GM18861 (cell line): Measurements from ENCODE around the gene SH2D7.

Experiments
- ATAC-seq: cut with Tn5 transposase; IDR thresholded peaks from one replicate; pipeline ENCODE4 v1.9.1; 2021; ENCODE audit not compliant: unreplicated experiment

SH2D7 gene

DNA sequence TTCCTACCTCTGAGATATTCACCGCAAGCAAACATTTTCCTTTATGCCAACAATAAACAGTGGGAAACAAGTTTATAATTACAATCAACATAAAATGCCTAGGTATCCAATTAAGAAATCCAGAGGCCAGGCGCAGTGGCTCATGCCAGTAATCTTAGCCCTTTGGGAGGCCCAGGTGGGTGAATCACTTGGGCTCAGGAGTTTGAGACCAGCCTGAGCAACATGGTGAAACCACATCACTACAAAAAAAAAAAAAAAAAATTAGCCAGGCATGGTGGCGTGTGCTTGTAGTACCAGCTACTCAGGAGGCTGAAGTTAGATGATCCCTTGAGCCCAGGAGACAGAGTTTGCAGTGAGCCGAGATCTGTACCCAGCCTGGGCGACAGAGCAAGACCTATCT is 32.1 kb upstream of the SH2D7 start:
- ATAC-seq = no peak

DNA sequence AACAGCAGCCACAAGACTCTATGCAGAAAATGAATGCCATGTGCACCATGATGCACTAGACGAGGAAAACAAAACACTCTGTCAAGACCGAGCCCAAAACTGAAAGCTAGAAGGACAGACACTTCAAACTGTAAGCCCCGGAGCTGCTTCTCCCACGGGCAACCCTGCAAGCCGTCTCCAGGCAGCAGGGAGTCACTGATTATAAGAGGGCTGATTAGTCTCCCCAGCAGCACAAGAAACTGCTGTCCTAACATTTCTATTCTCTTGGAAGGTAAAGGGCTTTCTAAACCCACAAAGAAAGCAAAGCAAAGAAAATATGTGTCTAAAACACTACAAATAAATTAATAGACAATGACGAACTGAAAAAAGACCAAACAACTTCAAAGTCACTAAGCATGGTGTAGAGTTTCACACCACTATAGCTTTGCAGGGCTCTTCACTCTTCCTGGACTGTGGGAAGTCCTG is 30.4 kb upstream of the SH2D7 start:
- ATAC-seq = no peak

DNA sequence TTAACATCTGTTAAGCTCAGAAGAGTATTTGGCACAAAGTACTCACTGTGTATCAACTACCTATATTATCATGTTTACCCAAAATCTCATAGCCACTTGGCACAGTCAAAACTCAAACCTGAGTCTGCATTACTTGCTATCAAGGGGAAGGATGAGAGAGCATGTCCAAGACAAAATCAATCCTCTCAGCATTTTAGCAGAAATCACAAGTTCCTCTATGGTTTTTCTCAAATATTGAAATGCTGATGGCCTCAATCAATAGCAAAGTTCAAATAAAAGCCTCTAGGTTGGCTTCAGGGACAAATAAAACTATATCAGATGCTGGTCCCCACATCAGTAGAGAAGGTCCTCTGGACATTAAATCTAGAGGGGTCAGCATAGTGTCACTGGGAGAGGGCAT is 29.1 kb upstream of the SH2D7 start:
- ATAC-seq = no peak

DNA sequence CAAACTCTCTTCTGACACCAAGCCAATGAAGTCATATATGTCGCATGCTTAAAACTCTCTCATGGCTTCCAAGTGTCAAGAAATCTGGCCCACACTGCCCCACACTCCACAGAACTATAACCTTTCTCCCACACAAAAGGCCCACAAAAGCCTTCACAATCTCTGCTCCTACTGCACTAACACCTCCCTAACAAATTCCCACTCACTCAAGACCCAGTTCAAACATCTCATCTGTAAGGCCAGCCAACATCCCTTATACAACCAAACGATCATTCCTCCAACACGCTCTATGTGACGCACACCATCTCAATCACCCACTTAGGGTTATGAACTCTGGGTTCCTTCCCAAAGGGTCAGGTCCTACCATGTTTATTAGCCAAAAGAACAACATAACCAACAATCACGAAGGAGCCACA is 28.4 kb upstream of the SH2D7 start:
- ATAC-seq = no peak

DNA sequence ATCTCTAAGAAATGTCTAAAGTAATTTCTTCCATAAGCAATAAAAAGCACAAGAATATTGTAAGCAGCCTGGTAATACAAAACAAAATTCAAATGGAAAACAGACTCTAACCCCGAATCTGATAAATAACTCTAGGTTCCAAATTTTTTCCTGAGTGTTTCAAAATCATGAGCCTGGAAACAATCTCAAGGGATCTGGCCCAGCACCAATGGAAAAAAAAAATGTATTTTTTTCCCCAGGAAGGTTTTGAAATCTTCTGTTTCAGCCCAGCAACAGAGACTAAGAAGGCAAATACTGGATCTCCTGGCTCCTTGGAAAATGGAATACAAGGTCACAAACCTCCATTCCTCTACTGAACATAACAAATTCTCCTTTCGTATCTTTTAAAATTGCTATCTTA is 27.8 kb upstream of the SH2D7 start:
- no peak for ATAC-seq

DNA sequence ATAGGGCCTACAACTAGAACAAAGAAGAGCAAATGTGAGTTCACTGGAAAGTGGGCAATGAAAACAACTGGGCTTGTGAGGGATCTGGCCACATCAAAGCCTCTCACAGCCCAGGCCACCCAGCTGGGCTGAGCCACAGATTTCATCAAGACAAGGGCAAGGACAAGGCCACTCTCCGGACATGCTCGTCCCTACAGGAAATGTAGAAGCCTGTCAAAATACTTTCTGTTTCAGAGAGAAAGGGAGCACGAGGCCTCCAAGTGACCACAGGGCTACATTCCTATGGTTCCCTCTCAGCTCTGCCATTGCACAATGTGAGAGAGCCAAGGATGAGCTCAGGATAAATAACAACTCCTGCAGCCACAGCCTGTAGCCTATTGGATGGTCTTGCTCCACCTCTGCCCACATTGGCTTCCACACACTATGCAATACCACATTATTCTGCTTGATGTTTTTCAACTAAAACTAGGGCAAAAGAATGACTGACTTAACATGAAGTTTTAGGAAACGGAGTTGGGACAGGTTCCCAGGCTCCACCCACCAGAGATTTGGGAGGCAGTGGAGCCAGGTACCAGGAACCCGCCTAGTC is 27.0 kb upstream of the SH2D7 start:
- ATAC-seq = no peak

DNA sequence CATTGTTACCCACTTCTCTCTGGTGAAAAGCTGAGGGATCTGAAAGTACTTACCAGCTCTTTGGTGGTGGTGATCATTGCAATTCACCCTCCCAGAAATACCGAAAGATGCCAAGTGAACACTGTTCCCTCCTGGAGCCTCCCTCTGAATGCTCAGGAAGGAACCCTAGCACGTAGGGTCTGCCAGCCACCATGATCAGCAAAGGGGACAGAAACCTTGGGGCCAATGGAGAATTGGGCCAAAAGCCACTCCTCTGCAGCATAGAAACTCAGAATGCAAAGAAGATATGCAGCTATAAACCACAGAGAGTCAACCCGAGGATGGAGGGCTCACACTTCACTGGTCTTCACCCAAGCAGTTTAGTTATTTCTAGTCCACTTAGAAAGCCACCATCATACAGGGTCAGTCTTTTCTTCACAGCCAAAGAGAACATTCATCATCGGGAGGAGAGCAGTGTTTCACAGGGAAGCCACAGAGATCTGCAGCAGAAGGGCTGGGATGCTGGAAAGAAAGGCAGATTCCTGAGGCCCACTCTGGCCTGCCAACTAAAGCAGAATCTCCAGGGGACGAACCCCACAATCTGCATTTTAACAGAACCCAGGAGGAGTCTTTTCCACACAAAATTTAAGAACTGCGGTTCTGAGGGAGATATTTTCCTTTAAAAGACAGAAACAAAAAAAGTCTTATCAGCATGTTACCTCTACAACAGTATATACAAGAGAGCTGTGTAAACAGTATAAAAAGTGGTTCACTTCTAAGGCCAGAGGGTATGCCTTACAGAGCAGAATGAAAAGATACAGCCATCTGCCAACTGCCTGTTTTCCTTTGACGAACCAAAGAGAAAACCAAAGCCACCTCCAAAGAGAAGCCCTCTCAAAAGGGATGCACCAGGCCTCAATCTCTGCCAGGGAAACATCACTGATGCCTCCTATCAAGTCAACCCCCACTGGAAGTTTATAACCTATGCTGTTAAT is 26.1 kb upstream of the SH2D7 start:
- peak; percentile 46 for ATAC-seq

DNA sequence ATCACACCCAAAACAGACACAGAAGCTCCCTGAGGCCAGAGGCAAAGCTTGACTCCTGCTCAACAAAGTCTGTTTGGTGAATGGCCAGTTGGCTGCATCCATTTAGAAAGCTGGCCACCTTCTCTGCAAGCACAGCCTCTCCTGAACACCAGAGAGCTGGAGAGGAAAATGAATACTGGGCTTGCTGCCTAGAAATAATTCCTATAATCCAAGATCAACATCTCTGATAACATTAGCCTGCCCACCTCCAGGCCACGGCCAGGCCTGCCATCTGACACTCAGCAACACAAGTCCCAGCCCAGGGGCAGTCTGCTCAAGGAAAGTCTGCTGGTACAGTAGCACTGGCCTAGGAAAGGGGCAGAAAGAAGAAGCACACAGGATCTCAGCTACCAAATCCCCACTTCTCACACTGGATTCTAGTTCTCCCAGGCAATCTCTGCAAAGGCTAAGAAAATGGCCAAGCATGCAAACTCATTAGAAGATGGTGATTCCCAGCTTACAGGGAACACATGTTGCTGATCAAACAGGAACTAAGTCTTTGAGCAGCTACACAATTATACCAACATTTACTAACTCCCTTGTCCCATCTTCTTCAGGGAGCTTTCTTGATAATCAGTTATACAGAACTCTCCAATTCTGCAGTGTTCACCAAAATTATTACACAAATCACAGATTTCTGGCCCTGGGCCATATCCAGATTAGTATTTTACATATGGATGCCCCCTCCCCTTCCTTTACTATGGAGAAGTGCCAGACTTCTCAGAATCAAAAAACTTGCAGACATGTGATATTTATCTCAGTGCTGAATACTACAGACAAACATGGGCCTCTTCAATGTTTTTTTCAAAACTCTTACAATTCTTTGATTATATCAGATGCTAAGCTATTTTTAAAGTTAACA is 24.8 kb upstream of the SH2D7 start:
- ATAC-seq = no peak

DNA sequence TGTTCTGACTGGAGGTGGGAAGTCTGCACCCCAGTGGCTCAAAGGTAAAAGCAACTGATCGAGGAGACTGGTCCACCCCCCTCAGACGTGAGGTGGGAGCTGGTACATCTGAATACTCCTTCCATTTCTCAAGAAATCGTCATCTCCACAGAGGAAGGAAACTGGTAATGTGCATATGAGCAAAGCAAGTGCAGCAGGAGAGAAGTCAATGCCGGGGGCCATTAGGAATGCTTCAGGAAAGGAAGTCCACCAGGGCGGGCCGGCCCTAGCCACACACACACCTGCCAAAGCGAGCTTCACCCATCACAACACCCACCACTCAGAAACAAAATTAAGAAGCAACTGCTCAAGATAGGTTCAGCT is 23.3 kb upstream of the SH2D7 start:
- ATAC-seq = no peak

DNA sequence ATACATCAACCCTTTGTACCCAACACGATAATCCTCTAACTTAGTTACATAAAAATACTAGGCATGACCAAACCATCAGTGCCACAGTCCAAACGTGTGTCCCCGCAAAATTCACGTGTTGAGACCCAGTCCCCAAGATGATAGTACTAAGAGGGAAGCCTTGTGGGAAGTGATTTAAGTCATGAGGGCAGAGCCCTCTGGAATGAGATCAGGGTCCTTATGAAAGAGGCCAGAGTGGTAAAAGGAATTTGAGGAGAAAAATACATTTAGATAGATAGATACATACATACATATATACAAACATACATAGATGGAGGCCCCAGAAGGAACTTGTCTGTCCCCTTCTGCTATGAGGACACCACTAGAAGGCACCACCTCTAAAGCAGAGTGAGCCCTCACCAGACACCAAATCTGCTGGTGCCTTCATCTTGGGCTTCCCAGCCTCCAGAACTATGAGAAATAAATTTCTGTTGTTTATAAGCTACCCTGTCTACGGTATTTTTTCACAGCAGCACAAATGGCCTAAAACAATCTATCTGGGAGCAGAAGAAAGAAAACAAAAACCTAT is 22.8 kb upstream of the SH2D7 start:
- no peak for ATAC-seq

DNA sequence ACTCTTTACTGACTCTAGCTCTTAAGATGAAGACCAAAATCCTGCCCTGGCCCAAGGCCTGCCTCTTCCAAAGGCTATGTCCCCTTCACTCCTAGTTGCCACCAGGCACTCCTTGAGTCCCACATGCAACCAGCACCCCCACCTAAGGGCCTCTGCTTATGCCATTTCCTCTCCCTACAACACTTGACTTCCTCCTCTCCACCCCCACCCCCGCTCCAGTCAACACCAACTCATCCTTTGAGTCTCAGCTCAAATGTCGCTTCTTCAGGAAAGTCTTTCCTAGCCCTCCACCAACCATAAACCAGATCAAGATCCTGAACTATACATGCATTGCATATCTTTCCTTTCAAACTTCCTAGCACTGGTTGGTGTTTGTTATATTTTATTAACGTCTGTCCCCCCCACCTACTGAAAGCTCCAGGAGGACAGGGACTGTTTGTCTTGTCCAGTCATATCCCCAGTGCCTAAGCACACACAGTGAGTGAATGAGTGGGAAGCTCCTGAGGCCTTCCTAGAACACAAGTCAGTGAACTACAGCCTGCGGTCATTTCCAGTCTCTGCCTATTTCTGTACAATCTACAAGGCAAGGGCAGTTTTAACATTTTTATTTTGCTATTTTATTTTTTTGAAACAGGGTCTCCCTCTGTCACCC is 22.2 kb upstream of the SH2D7 start:
- ATAC-seq = no peak

DNA sequence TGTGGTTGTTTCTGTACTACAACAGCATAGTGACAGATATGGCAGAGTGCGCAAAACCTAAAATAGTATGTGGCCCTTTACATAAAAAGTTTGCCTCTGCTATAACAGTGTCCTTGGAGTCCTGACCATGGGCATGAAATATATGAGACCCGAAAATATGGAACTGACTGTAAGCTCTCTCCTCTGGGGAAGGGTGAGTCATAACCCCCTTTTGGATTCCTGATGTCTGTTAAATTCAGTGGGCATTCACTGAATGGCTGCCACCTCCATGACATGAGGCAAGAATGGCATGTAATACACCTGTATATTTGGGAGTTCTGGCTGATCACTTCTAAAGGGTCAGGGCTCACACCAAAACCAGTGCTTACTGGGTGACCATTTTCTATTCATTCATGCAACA is 21.0 kb upstream of the SH2D7 start:
- no peak for ATAC-seq

DNA sequence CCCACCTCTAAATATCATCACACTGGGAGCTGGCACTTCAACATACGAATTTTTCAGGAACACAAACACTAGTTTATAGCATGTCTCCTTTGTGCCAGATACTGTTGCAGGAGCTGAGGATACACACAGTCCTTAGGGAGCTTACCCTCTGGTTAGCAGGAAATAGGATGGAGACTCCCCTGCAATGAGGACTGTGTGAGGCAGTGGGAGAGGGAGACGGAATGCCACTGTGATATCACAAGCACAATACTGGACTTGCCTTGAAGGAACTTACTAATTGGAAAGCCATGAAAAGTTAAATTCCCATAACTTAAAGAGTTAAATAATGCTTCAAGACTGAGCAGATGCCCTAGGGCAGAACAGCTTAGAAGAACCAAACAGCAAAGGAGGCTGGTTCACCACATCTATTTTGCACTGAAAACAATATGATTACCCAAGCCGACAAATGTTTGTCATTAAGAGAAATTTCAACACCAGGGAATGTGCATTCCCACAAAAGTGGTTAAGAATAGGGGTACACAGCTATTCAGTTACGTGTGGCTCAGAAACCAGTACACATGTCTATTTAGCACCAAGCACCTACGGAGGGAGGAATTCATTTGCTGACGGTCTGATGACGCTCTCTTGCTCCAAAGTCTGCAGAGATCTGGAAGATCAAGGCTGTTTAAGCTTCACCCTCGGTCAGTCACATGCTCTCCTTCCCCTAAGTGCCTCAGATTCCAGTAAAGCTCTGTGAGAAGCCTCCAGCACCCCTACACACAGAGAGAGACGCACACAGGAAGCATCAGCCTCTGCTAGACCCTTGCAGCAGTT is 20.1 kb upstream of the SH2D7 start:
- ATAC-seq = no peak

DNA sequence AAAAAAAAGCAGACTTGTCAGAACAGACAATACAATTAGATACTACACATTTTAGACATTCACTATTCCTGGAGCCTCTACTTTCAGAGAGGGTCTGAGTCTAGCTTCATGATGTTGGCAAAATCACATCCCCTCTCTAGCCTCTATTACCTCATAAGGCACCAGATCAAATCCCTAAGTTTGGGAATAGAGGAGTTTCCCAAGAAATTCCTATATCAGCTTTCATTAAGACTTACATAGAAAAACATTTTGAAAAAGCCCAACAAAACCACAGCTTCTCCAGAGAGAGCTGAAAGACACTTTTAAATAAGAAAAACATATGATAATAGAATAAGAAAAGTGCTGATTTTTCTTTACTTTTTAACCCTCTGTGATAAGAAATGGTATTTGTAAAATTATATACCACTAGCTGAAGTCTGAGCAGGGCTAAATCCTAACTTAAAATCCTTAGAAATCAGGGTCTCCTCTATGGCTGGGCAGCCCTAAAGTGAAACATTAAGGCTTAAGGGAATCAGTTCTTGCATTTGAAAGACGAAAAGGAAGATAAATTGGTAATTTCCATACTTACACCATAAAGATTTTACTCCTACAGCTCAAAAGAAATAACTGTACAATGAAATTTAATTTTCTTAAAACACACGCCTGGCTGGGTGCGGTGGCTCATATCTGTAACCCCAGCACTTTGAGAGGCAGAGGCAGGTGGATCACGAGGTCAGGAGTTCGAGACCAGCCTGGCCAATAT is 19.1 kb upstream of the SH2D7 start:
- ATAC-seq = no peak

DNA sequence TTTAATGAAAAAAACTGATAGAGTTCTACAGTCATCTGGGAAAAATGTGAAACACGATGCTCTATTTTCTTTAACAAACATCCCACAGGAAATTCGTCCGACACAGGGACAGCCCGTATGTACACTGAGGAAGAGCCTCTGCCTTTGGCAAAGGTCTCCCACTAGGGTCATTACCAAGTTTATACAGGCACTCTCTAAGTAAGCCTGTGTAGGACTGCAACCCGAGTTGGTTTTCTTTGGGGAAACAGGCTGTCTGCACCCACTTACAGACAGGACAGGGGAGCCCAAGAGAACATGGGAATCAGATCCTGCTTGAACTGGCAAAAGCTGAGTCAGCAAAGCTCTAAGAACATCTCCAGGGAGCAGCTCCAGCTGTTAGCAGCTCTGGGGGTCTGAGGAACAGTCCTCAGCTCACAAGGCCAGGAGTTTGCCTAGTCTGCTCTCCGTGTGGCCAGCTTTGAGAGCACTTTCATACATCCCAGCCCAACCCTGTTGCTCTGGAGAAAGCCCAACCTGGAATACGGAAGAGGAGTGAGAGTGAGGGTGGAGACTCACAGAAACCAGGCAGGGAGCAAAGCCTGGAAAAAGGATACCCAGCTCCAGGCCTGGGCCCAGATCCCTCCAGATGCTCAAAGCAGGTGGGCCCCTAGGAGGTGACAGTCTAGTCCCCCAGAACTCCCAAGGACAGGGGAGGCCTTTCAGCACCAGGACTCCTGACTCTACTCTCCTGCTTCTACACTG is 16.7 kb upstream of the SH2D7 start:
- ATAC-seq = no peak

DNA sequence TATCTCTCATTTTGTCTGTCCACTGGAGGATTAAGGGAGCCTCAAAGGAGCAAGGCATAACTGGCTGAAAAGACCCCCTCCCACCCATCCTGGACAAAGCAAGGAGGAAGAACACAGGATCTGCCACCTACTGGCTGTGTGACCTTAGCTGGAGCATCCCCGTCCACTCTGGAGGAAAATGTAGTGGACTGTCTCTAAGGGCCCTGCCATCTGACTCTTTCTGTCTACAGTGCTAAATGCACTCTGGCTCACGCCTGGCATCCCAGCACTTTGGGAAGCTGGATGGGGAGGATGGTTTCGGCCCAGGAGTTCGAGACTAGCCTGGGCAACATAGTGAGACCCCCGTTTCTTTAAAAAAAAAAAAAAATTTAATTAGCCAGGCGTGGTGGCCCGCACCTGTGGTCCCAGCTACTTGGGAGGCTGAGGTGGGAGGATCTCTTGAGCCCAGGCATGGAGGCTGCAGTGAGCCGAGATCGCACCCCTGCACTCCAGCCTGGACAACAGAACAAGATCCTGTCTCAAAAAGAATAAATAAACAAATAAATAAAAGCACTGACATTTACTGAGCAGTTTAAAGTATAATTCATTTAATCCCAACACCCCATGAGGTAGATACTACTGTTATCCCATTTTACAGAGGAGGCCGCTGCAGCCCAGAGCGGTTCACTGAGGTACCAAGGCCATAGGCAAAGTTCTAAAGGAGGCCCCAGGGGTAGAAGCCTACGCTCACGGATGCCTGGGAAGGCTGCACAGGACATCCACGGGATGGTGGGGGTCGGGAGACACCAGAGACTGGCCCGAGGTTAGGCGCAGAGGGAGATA is 15.9 kb upstream of the SH2D7 start:
- no peak for ATAC-seq

DNA sequence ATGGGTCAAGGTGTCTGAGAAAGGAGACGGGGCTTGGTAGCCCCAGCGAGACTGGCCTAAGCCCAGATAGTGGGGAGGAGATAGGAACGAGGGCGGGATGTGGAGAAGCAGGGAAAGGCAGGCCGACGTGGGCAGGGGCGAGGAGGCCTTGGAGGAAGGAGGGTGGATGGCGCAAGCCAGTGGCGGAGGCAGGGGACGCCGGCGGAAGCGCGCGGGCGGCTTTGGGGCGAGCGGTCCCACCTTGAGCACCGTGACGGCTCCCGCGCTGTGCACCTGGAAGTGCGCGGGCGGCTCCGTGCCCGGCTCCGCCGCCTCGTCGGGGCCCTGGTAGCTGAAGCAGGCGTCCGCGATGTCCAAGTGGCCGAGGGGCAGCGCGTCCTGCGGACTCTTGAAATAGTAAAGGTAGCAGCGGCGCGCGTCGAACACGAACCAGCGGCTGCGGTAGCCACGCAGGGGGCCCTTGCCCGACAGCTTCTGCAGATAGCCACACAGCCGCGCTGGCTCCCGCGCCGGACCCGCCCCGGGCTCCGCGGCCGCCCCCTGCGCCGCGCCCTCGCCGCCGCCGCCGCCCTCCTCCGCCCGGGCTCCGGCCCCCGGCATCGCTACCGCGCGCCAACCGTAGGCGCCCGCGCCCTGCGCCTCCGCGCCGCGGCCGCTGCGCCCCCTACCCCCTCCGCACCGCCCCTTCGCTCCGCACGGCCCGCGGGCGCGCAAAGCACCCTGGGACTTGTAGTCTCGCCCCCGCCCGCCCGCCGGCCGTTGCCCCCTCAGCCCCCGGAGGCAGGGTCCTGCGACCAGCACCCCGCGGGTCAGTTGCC is 15.1 kb upstream of the SH2D7 start, which contains the start of gene TBC1D2B:
Gene TBC1D2B (minus strand): TSS at position 659 of the 818 bp plus-strand sequence. CDS start 59 bp downstream, at position 600.
- ATAC-seq = peak; percentile 46
